K562 (cell line): ENCODE results near the gene SLC38A8. TPM values are rescaled to one million over a fixed set of nuclear protein-coding genes. Genes with fewer than 3 reads are reported as not detected.
A peak's percentile ranks its signal among the peaks of the same experiment; 100 is the strongest.

Experiments
- ATAC-seq: fragments of 200-7000 bp; cut with Tn5 transposase; 3 replicates; pipeline ENCODE4 v1.9.1; 2020; ENCODE audit warnings: moderate library complexity
- BruUV-seq: library from RNA; stranded (reverse); fragments of 400-500 nt; replicated peaks from 2 replicates; lab custom pipeline; 2021; lab: Mats Ljungman, UMichigan
- CTCF ChIA-PET: fragments of 300-600 bp; formaldehyde crosslinking; extraction: SDS; loops from one replicate; lab custom pipeline; 2021; ENCODE audit warnings: low intra/inter-chr PET ratio; lab: Yijun Ruan, JAX
- POLR2A ChIA-PET: fragments of 300-600, 350-650 bp; sonication (Branson Sonifier 250); formaldehyde crosslinking; extraction: SDS; loops from one replicate; lab custom pipeline; 2021; ENCODE audit warnings: antibody characterized with exemption, inconsistent platforms; lab: Yijun Ruan, JAX
- DNase-seq, 4 experiments: peaks; one replicate each; pipeline versions ENCODE4 v3.0.0 to v3.0.0-alpha.2; 2011 to 2018; ENCODE audit warnings: low spot score in 3 of 4, mixed read lengths in 3 of 4; ENCODE audit errors: extremely low read depth in 1 of 4
- FAIRE-seq: peaks from 2 replicates; lab custom pipeline; 2011; peaks lifted over from hg19 to GRCh38; lab: Jason Lieb, UNC
- H2AFZ ChIP-seq: 2 replicates; pipeline ENCODE4 v1.6.0; 2011; ENCODE audit warnings: low read depth, low read length, control low read depth, inconsistent platforms
- H3K27ac ChIP-seq: fragments of 200-600 bp; 3 replicates; pipeline ENCODE4 v1.8.0; 2011; ENCODE audit warnings: low read depth, mild to moderate bottlenecking, control low read depth, inconsistent platforms, low read length, moderate library complexity, mixed read lengths; ENCODE audit errors: extremely low read depth
- H3K27me3 ChIP-seq, 2 experiments: fragments of 300-600 bp in 1 of 2; 2 replicates in 1 of 2; 3 replicates in 1 of 2; pipeline versions ENCODE4 v1.6.0 to v1.8.0; 2011; ENCODE audit warnings: inconsistent platforms in 2 of 2, low read length in 2 of 2, mild to moderate bottlenecking in 1 of 2, mixed read lengths in 1 of 2, moderate library complexity in 1 of 2; ENCODE audit not compliant: control insufficient read depth in 2 of 2, insufficient read depth in 2 of 2
- H3K36me3 ChIP-seq: fragments of 300-600 bp; 3 replicates; pipeline ENCODE4 v1.8.0; 2011; ENCODE audit warnings: mild to moderate bottlenecking, low read length, inconsistent platforms; ENCODE audit not compliant: control insufficient read depth, insufficient read depth
- H3K4me1 ChIP-seq, 2 experiments: fragments of 200-600 bp in 1 of 2; replicated peaks in 1 of 2; 2 replicates in 1 of 2; 3 replicates in 1 of 2; pipeline versions ENCODE4 v1.5.1 to v1.8.0; 2011; ENCODE audit warnings: inconsistent platforms in 2 of 2, low read length in 2 of 2, mild to moderate bottlenecking in 1 of 2, mixed read lengths in 1 of 2, moderate library complexity in 1 of 2; ENCODE audit not compliant: control insufficient read depth in 2 of 2, insufficient read depth in 2 of 2
- H3K4me2 ChIP-seq: 2 replicates; pipeline ENCODE4 v1.6.1; 2011; ENCODE audit warnings: low read length, control low read depth, inconsistent platforms, mixed read lengths; ENCODE audit not compliant: insufficient read depth
- H3K4me3 ChIP-seq: fragments of 200-600 bp; sonication (generic), shearing (Covaris generic); 2 replicates; pipeline ENCODE4 v1.5.1; 2016; ENCODE audit warnings: control low read depth, inconsistent platforms
- H3K79me2 ChIP-seq: fragments of 200-600 bp; 3 replicates; pipeline ENCODE4 v1.8.0; 2011; ENCODE audit warnings: low read length, inconsistent platforms; ENCODE audit not compliant: control insufficient read depth, insufficient read depth
- H3K9ac ChIP-seq, 2 experiments: 2 replicates each; pipeline versions ENCODE4 v1.6.0 to v1.6.1; 2011; ENCODE audit warnings: low read depth in 2 of 2, low read length in 2 of 2, control low read depth in 1 of 2, inconsistent platforms in 1 of 2, mild to moderate bottlenecking in 1 of 2, mixed read lengths in 1 of 2; ENCODE audit not compliant: insufficient read depth in 1 of 2
- H3K9me1 ChIP-seq: one replicate; pipeline ENCODE4 v1.6.0; 2011; ENCODE audit warnings: inconsistent platforms, mild to moderate bottlenecking, low read length, moderate library complexity; ENCODE audit not compliant: control insufficient read depth, insufficient read depth
- H3K9me3 ChIP-seq: replicated peaks from 2 replicates; pipeline ENCODE4 v1.5.1; 2011; ENCODE audit warnings: low read depth, low read length, inconsistent platforms; ENCODE audit not compliant: control insufficient read depth, insufficient read depth
- H4K20me1 ChIP-seq: replicated peaks from 2 replicates; pipeline ENCODE4 v1.6.1; 2011; ENCODE audit warnings: low read length, inconsistent platforms, mixed read lengths; ENCODE audit not compliant: control insufficient read depth, insufficient read depth
- CREBBP ChIP-seq: IDR thresholded peaks from one replicate; pipeline ENCODE4 v1.6.1; 2012; ENCODE audit warnings: low read depth, mild to moderate bottlenecking, control low read depth, inconsistent platforms, low read length
- ETV5 ChIP-seq: sonication (generic); formaldehyde crosslinking; IDR thresholded peaks from 2 replicates; pipeline ENCODE4 v1.4.0; 2020; ENCODE audit warnings: low read depth, mild to moderate bottlenecking, missing genetic modification reagents
- LEF1 ChIP-seq: fragments of 450-650 bp; IDR thresholded peaks from 2 replicates; pipeline ENCODE4 v1.6.1; 2016; ENCODE audit warnings: mild to moderate bottlenecking
- MEF2D ChIP-seq: conservative IDR thresholded peaks from 2 replicates; pipeline ENCODE4 v1.6.1; 2016; ENCODE audit warnings: low read depth, missing genetic modification characterization, missing compliant biosample characterization
- MTA3 ChIP-seq: fragments of 450-650 bp; formaldehyde crosslinking; IDR thresholded peaks from 2 replicates; pipeline ENCODE4 v1.6.1; 2017; ENCODE audit warnings: mild to moderate bottlenecking, borderline replicate concordance
- PTTG1 ChIP-seq: fragments of 450-650 bp; IDR thresholded peaks from 2 replicates; pipeline ENCODE4 v1.6.1; 2016; ENCODE audit warnings: low read depth, mild to moderate bottlenecking, missing genetic modification characterization, missing compliant biosample characterization
- TEAD2 ChIP-seq: fragments of 450-650 bp; IDR thresholded peaks from 2 replicates; pipeline ENCODE4 v1.6.1; 2016; ENCODE audit warnings: missing genetic modification characterization, control low read depth, missing compliant biosample characterization
- ZBTB1 ChIP-seq: sonication (generic); formaldehyde crosslinking; IDR thresholded peaks from 2 replicates; pipeline ENCODE4 v1.8.1; 2023; ENCODE audit warnings: missing genetic modification reagents, low read depth, mild to moderate bottlenecking, borderline replicate concordance
- ZNF124 ChIP-seq: sonication (generic); formaldehyde crosslinking; IDR thresholded peaks from 2 replicates; pipeline ENCODE4 v1.8.1; 2022; ENCODE audit warnings: missing genetic modification reagents
- ZNF830 ChIP-seq: fragments of 250-450 bp; sonication (Bioruptor Pico); IDR thresholded peaks from 2 replicates; pipeline ENCODE4 v1.5.0; 2021; ENCODE audit warnings: mild to moderate bottlenecking
- WGBS: fragments of 100-300 bp; shearing (Covaris generic); methylation state at CpG from one replicate; pipeline ENCODE4 v1.1.6; 2016; ENCODE audit warnings: low coverage, mixed read lengths; ENCODE audit not compliant: insufficient coverage; ENCODE audit errors: missing lambda C conversion rate; 5-methylcytosine and 5-hydroxymethylcytosine counted together
- in situ Hi-C: fragments of 300-500 bp; cut with MboI; formaldehyde crosslinking; loops from 4 replicates; pipeline ENCODE4 v1.15.0; 2018; ENCODE audit warnings: inconsistent platforms, mixed read lengths
- intact Hi-C: fragments of 100-400 bp; cut with micrococcal nuclease; formaldehyde crosslinking; loops from 2 replicates; pipeline ENCODE4 v1.14.2; 2022
- polyA plus RNA-seq, 8 experiments: library from polyadenylated mRNA; depleted of rRNA in 4 of 8; stranded (reverse) in 5 of 8; unstranded in 3 of 8; fragments of >200 nt; fragmentation: Nextera tagmentation in 2 of 8; fragmentation: Illumina TruSeq in 1 of 8; extraction: Ambion mirVana in 2 of 8; extraction: Trizol in 1 of 8; gene quantifications; 2 replicates each; pipeline versions ENCODE4 v1.2.1 to v1.2.3, GENCODE V29; 2011 to 2014; ENCODE audit warnings: inconsistent platforms in 1 of 8, missing spikeins in 1 of 8
- total RNA-seq, 7 experiments: library from RNA; depleted of rRNA in 6 of 7; stranded (reverse); fragments of >200 nt in 6 of 7; fragmentation: Illumina TruSeq in 2 of 7; extraction: Trizol in 2 of 7; gene quantifications; 2 replicates each; pipeline versions ENCODE4 v1.2.1 to v1.2.3, GENCODE V29; 2011 to 2021; ENCODE audit warnings: low replicate concordance in 1 of 7
- TF ChIP-seq, protein P1 (sequence below): fragments of 250-450 bp; sonication (Bioruptor Pico); IDR thresholded peaks from 2 replicates; pipeline ENCODE4 v1.4.0; 2020; ENCODE audit warnings: mild to moderate bottlenecking
- TF ChIP-seq, protein P2 (sequence below): fragments of 450-650 bp; IDR thresholded peaks from 2 replicates; pipeline ENCODE4 v1.6.1; 2017; ENCODE audit warnings: mild to moderate bottlenecking, moderate library complexity
- TF ChIP-seq, protein P3 (sequence below): sonication (generic); formaldehyde crosslinking; IDR thresholded peaks from 2 replicates; pipeline ENCODE4 v1.8.0; 2022; ENCODE audit warnings: mild to moderate bottlenecking, low read depth, missing genetic modification reagents
- TF ChIP-seq, protein P4 (sequence below): fragments of 450-650 bp; IDR thresholded peaks from 2 replicates; pipeline ENCODE4 v1.6.1; 2016; ENCODE audit warnings: mild to moderate bottlenecking

The SLC38A8 gene
- total and polyA plus RNA-seq, 9 of the 15 experiments (the other 6 are each of a cell fraction or from before 2014, with no cell fraction given): 0.28 TPM; not detected in 8

DNA sequence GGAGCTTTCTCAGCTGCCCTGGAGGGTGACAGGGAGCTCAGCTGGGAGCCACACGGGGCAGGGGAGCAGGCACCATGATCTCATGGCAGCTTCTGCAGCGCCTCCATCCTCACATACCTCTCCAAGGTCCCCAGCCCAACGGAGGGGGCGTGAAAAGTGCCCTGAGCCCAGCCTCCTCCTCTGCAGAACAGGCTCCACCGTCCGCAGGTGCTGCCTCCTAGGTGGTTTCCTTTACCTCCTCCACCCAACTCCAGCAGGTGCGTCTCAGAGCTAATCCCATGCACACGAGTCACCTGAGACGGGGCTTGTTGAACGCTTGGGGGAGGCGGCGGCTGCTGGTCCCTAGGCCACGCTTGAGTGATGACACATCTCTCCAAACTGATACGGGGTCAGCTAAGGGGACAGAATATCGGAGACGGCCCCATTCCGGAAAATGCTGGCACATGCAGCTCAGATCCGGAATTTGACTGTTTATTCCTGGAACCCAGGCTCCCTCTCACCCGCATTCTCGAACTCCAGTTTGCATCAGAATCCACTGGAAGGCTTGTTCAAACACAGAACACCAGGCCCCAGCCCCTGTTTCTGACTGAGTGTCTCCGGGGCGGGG lies 387 bp upstream of the SLC38A8 start (continued):
- TF ChIP-seq PTTG1 (tag) (no peak), CREBBP (no peak), MEF2D (tag) (no peak), ZNF830 (CRISPR knock-in tag) (no peak), ETV5 (CRISPR knock-in tag) (0 out of 2 replicates have a peak, but pooled peaks have one; percentile 22), ZBTB1 (CRISPR knock-in tag) (no peak)

DNA sequence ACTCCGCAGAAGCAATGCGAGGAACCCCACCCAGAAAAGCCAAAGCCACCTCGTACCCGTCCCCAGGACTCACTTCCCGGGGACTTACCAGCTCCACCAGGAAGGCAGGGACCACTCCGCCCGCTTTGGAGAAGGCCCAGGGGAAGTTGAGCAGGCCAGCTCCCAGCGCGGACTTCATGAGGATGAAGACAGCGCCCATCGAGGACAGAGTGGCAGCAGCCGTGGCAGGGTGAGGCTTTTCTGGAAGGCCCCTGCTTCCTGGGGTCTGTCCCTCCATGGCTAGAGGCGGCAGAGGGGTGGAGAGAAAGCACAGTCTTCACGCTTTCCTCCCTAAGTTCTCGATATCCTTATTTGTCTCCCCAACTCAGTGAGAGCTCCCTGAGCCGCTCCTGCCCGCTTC lies 714 bp downstream of the SLC38A8 start:
- Histone ChIP-seq H3K9me3 (no peaks in the 10 kb centered on the region), H3K79me2 (no peaks in the 10 kb centered on the region), H3K4me1 (peaks cover 16 to 32% of the 10 kb centered on the region in 2 experiments), H3K27me3 (peaks cover 47 to 63% of the 10 kb centered on the region in 2 experiments), H3K4me3 (no peak overlapping the region), H2AFZ (no peak overlapping the region), H3K9ac (no peak overlapping the region), H3K9me1 (peaks cover 11% of the 10 kb centered on the region), H3K27ac (no peak overlapping the region), H3K4me2 (no peak overlapping the region), H3K36me3 (no peaks in the 10 kb centered on the region), H4K20me1 (peaks cover 43% of the 10 kb centered on the region; the same call in 1 of the 2 replicates)
- ChIA-PET POLR2A (interaction anchor here (0.6 to 2.0 kb wide), 8 partner anchors 10 to 64 kb away, joined by 3 to 9 read pairs (median 6); no protein-coding TSS in a partner anchor), CTCF (interaction anchor here (0.6 kb wide), 1 partner anchor 80 kb away, joined by 3 read pairs; no protein-coding TSS in a partner anchor)
- in situ Hi-C loops: loop anchor here (10.0 kb wide), 1 partner anchor 67 kb away; no protein-coding TSS in a partner anchor
- no peak for ATAC-seq
- no peak for DNase-seq
- BruUV-seq: no TSS peak
- FAIRE-seq: no peak
- intact Hi-C loops: loop anchor here (2.0 kb wide), 1 partner anchor 27 kb away; no protein-coding TSS in a partner anchor
- 38% methylated on average over 17 of the region's 17 CpGs for WGBS
- TF ChIP-seq TEAD2 (tag) (no peak), MTA3 (no peak), LEF1 (no peak), ZNF124 (CRISPR knock-in tag) (no peak)
- TF ChIP-seq, protein P1, sequence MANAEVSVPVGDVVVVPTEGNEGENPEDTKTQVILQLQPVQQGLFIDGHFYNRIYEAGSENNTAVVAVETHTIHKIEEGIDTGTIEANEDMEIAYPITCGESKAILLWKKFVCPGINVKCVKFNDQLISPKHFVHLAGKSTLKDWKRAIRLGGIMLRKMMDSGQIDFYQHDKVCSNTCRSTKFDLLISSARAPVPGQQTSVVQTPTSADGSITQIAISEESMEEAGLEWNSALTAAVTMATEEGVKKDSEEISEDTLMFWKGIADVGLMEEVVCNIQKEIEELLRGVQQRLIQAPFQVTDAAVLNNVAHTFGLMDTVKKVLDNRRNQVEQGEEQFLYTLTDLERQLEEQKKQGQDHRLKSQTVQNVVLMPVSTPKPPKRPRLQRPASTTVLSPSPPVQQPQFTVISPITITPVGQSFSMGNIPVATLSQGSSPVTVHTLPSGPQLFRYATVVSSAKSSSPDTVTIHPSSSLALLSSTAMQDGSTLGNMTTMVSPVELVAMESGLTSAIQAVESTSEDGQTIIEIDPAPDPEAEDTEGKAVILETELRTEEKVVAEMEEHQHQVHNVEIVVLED (CRISPR knock-in tag): no peak
- TF ChIP-seq, protein P2, sequence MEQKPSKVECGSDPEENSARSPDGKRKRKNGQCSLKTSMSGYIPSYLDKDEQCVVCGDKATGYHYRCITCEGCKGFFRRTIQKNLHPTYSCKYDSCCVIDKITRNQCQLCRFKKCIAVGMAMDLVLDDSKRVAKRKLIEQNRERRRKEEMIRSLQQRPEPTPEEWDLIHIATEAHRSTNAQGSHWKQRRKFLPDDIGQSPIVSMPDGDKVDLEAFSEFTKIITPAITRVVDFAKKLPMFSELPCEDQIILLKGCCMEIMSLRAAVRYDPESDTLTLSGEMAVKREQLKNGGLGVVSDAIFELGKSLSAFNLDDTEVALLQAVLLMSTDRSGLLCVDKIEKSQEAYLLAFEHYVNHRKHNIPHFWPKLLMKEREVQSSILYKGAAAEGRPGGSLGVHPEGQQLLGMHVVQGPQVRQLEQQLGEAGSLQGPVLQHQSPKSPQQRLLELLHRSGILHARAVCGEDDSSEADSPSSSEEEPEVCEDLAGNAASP: no peak
- TF ChIP-seq, protein P3, sequence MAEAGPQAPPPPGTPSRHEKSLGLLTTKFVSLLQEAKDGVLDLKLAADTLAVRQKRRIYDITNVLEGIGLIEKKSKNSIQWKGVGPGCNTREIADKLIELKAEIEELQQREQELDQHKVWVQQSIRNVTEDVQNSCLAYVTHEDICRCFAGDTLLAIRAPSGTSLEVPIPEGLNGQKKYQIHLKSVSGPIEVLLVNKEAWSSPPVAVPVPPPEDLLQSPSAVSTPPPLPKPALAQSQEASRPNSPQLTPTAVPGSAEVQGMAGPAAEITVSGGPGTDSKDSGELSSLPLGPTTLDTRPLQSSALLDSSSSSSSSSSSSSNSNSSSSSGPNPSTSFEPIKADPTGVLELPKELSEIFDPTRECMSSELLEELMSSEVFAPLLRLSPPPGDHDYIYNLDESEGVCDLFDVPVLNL (CRISPR knock-in tag): no peak
- TF ChIP-seq, protein P4, sequence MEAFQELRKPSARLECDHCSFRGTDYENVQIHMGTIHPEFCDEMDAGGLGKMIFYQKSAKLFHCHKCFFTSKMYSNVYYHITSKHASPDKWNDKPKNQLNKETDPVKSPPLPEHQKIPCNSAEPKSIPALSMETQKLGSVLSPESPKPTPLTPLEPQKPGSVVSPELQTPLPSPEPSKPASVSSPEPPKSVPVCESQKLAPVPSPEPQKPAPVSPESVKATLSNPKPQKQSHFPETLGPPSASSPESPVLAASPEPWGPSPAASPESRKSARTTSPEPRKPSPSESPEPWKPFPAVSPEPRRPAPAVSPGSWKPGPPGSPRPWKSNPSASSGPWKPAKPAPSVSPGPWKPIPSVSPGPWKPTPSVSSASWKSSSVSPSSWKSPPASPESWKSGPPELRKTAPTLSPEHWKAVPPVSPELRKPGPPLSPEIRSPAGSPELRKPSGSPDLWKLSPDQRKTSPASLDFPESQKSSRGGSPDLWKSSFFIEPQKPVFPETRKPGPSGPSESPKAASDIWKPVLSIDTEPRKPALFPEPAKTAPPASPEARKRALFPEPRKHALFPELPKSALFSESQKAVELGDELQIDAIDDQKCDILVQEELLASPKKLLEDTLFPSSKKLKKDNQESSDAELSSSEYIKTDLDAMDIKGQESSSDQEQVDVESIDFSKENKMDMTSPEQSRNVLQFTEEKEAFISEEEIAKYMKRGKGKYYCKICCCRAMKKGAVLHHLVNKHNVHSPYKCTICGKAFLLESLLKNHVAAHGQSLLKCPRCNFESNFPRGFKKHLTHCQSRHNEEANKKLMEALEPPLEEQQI: no peak
